ENCODE results near the gene TEX26.

Gene TEX26

GRCh38 chr13:31011193-31011860 is 78.9 kb downstream of the TEX26 start:
- DNase-seq (ENCODE audit: low read depth in 2 of 3, low spot score in 2 of 3): no peak

GRCh38 chr13:31011901-31012654 is 79.6 kb downstream of the TEX26 start:
- DNase-seq (ENCODE audit: low read depth in 2 of 3, low spot score in 2 of 3): no peak

GRCh38 chr13:31012655-31013024 is 80.2 kb downstream of the TEX26 start:
- no peak for DNase-seq (ENCODE audit: low read depth in 2 of 3, low spot score in 2 of 3)

GRCh38 chr13:31014456-31014855 is 82.0 kb downstream of the TEX26 start:
- DNase-seq (ENCODE audit: low read depth in 2 of 3, low spot score in 2 of 3): no peak

DNA sequence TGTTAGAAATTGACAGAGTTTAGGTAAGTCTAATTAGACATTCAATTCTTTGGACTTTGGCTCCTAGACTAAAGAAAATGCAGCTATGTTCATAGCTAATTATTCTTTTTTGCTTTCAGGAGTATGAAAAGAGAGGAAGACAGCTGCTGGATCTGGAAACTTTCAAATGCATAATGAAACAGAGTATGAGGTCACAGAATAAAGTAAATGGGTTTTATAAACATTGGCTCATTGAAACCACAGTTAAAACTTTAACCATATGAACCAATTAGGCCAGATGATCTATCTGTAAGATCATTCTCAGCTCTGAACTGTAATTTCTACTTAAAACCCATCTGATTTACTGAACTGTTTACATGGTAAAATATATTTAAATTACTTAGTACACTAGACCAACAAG is 82.7 kb downstream of the TEX26 start:
- no peak for DNase-seq (ENCODE audit: low read depth in 2 of 3, low spot score in 2 of 3)

GRCh38 chr13:31016342-31017325 is 84.2 kb downstream of the TEX26 start:
- DNase-seq (ENCODE audit: low read depth in 2 of 3, low spot score in 2 of 3): no peak

DNA sequence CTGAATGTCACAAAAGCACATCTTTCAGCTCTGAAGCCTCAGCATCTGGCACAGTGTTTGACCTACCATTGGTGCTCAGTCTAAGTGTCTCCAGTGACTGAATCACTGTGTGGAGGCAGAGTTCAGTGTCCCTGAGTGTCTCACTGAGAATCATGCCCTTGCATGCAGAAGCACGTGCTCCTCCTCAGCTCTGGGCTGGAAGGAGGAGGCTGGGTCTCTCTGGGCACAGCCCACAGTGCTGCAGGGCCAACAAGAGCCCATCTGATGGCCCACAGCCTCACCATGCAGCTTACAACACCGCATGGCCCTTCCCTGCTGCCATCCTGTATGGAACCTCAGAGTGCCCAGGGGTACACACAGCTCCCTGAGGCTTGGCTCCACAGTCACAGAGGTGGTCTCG is 86.1 kb downstream of the TEX26 start:
- no peak for DNase-seq (ENCODE audit: low read depth in 2 of 3, low spot score in 2 of 3)

DNA sequence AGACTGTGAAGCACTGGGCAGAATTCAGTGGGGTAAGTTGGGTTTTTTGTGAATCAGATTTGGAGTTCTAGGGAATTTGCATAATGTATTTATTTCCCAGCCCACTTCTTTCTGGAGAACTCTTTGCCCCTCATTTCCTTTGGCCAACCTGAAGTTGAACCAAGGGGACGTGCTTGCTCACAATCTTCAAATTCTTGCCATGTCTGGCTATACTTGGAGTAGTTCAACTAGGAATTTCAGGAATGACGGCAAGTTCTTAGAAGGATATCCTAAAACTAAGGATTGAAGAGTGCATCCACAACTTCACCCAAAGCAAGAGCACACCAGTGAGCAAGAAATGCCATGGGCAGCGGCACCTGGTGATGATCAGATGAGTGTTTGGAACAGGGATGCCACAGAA is 88.5 kb downstream of the TEX26 start:
- DNase-seq (ENCODE audit: low read depth in 2 of 3, low spot score in 2 of 3): no peak

DNA sequence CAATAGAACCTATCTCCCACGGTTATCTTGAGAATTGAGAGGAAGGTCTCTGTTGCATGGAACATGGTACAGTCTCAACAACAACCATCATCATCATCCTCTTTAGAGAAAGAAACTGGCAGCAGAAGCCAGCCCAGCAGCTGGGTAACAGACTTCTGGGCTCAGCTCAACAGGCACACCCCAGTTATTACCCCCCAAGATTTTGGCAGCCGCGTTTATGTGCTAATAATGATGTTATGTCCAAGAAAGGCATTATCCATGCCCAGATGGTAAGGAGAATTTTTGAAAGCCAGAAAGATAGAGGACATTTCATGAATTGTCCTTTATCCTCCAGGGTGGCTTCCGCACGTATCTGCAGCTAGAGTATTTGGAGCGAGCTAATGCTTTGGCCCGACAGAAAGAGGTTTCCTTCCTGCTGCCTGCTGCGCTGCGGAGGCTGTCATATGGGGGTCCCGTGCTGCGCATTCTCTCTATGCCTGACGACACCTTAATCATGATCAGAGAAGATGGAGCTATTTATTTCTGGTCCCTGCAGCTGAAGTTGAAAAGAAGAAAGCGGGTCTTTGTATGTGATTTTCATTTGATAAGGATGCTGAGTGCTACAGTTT is 89.9 kb downstream of the TEX26 start:
- DNase-seq (ENCODE audit: low read depth in 2 of 3, low spot score in 2 of 3): no peak

GRCh38 chr13:31022928-31023530 is 90.6 kb downstream of the TEX26 start:
- no peak for DNase-seq (ENCODE audit: low read depth in 2 of 3, low spot score in 2 of 3)
